Measurements from ENCODE around the gene BLMH. TPM values are rescaled to one million over a fixed set of nuclear protein-coding genes. Genes with fewer than 3 reads are reported as not detected.
A peak's percentile ranks its signal among the peaks of the same experiment; 100 is the strongest.

The BLMH gene
- total RNA-seq, 1 donor from 2014 or later = 36.2 TPM

DNA sequence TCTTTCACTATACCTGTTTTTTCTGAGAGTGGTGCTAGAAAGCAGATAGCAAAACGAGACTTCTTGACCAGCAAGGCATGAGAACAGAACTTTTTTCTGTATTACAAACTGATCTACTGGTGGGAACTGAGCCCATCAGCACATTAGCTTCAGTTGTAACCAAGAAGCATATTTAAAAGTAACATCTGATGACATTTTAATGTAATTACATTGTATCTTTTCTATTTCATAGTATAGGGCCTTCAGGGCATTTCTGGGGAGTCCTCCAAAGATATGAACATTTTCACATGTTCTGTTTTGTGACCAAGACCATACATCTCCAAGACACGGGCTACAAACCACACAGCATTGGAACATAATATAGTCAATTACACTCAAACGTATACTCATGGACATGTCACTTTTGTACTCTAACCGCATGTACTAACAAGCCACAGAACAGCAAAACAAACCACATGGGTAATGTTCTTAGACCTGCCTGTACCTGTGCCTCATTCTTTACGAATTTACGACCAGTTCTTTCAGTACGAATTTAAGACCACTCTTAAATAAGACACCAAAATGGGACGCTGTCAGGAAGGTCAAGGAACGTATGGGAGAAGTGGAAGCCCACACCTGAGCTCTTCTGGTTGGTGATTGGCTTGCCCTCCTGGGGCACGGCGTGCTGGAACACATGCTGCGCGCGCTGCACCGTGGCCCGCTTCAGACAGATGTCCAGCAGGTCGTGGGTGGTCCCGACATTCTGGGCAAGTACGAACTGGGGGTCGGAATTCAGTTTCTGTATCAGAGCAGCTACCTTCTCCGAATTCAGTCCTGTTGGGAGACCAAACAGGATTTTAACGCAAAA lies 825 bp downstream of the BLMH start:
- peaks cover 3% of the 10 kb centered on the region for H3K27me3 Mint-ChIP-seq (ENCODE audit: low read depth, unreplicated experiment)
- peak overlapping the region; percentile 90 for H3K9ac ChIP-seq (ENCODE audit: low read length)
- H3K4me2 ChIP-seq (ENCODE audit: low read length) = peak overlapping the region; percentile 88
- no peak for TF ChIP-seq EZH2 (IDR thresholded peaks at IDR 0.05; ENCODE audit: insufficient read depth, low read length)
- TF ChIP-seq, protein P1, sequence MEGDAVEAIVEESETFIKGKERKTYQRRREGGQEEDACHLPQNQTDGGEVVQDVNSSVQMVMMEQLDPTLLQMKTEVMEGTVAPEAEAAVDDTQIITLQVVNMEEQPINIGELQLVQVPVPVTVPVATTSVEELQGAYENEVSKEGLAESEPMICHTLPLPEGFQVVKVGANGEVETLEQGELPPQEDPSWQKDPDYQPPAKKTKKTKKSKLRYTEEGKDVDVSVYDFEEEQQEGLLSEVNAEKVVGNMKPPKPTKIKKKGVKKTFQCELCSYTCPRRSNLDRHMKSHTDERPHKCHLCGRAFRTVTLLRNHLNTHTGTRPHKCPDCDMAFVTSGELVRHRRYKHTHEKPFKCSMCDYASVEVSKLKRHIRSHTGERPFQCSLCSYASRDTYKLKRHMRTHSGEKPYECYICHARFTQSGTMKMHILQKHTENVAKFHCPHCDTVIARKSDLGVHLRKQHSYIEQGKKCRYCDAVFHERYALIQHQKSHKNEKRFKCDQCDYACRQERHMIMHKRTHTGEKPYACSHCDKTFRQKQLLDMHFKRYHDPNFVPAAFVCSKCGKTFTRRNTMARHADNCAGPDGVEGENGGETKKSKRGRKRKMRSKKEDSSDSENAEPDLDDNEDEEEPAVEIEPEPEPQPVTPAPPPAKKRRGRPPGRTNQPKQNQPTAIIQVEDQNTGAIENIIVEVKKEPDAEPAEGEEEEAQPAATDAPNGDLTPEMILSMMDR (IDR thresholded peaks at IDR 0.05; ENCODE audit: insufficient read depth, low read depth, low read length) = no peak
- peak overlapping the region; percentile 88 for H3K27ac Mint-ChIP-seq (ENCODE audit: unreplicated experiment)
- DNase-seq (ENCODE audit: low read depth) = no peak
- H3K4me1 ChIP-seq (ENCODE audit: insufficient read depth, low read length) = peaks cover 13% of the 10 kb centered on the region
- H3K4me3 ChIP-seq (ENCODE audit: insufficient read depth, low read depth, low read length) = peak overlapping the region; percentile 90
- peaks cover 3% of the 10 kb centered on the region for H3K36me3 Mint-ChIP-seq (ENCODE audit: low read depth, unreplicated experiment)
- peak overlapping the region; percentile 57 for H3K27ac ChIP-seq (ENCODE audit: low read depth, low read length)
- no peaks in the 10 kb centered on the region for H3K9me3 Mint-ChIP-seq (ENCODE audit: unreplicated experiment)
- peaks cover 27% of the 10 kb centered on the region for H3K79me2 ChIP-seq (ENCODE audit: insufficient read depth, low read length)
- no peak for FAIRE-seq
- H2AFZ ChIP-seq (ENCODE audit: low read depth, low read length) = peak overlapping the region; percentile 78
- peaks cover 18% of the 10 kb centered on the region for H3K36me3 ChIP-seq (ENCODE audit: insufficient read depth, low read length)
- H3K27me3 ChIP-seq (ENCODE audit: insufficient read depth, low read length) = no peaks in the 10 kb centered on the region
- H3K4me3 Mint-ChIP-seq (ENCODE audit: unreplicated experiment) = peak overlapping the region; percentile 96
- peaks cover 12% of the 10 kb centered on the region for H4K20me1 ChIP-seq (ENCODE audit: insufficient read depth, low read length)
- peaks cover 4% of the 10 kb centered on the region for H3K4me1 Mint-ChIP-seq (ENCODE audit: low read depth, unreplicated experiment)
- no peaks in the 10 kb centered on the region for H3K9me3 ChIP-seq (ENCODE audit: insufficient read depth, low read depth, low read length)

DNA sequence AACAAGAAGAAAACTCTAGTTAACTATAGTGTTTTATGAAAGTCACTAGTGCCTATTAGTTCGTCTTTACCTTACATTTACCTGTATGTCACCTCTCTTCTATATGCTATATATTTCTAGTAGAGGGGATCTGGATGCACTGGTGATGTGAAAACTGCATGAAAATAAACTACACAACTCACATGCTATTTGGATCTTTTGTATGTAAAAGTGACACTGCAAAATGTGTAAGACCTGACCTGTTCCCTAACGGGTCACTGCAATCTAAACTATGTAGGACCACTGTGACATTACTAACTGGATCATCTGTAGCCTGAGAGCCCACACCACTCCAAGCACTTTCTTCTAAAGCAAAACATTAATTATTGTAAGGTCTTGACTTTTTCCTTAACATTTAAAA lies 1.7 kb downstream of the BLMH start:
- peak overlapping the region; percentile 96 for H3K4me3 Mint-ChIP-seq (ENCODE audit: unreplicated experiment)
- H3K27ac Mint-ChIP-seq (ENCODE audit: unreplicated experiment) = no peak overlapping the region
- Histone ChIP-seq H3K79me2 (ENCODE audit: insufficient read depth, low read length) (peaks cover 27% of the 10 kb centered on the region), H4K20me1 (ENCODE audit: insufficient read depth, low read length) (peaks cover 12% of the 10 kb centered on the region), H3K4me3 (ENCODE audit: insufficient read depth, low read depth, low read length) (no peak overlapping the region), H3K27me3 (ENCODE audit: insufficient read depth, low read length) (no peaks in the 10 kb centered on the region), H3K4me1 (ENCODE audit: insufficient read depth, low read length) (peaks cover 13% of the 10 kb centered on the region), H2AFZ (ENCODE audit: low read depth, low read length) (no peak overlapping the region), H3K4me2 (ENCODE audit: low read length) (peak overlapping the region; percentile 88), H3K27ac (ENCODE audit: low read depth, low read length) (no peak overlapping the region), H3K9ac (ENCODE audit: low read length) (no peak overlapping the region), H3K36me3 (ENCODE audit: insufficient read depth, low read length) (peaks cover 27% of the 10 kb centered on the region), H3K9me3 (ENCODE audit: insufficient read depth, low read depth, low read length) (no peaks in the 10 kb centered on the region)
- H3K27me3 Mint-ChIP-seq (ENCODE audit: low read depth, unreplicated experiment) = no peaks in the 10 kb centered on the region
- peaks cover 4% of the 10 kb centered on the region for H3K4me1 Mint-ChIP-seq (ENCODE audit: low read depth, unreplicated experiment)
- H3K9me3 Mint-ChIP-seq (ENCODE audit: unreplicated experiment) = no peaks in the 10 kb centered on the region
- no peak for TF ChIP-seq EZH2 (IDR thresholded peaks at IDR 0.05; ENCODE audit: insufficient read depth, low read length)
- TF ChIP-seq, protein P1 (IDR thresholded peaks at IDR 0.05; ENCODE audit: insufficient read depth, low read depth, low read length) = no peak
- peaks cover 4% of the 10 kb centered on the region for H3K36me3 Mint-ChIP-seq (ENCODE audit: low read depth, unreplicated experiment)
- DNase-seq (ENCODE audit: low read depth) (no peak), FAIRE-seq (no peak)

DNA sequence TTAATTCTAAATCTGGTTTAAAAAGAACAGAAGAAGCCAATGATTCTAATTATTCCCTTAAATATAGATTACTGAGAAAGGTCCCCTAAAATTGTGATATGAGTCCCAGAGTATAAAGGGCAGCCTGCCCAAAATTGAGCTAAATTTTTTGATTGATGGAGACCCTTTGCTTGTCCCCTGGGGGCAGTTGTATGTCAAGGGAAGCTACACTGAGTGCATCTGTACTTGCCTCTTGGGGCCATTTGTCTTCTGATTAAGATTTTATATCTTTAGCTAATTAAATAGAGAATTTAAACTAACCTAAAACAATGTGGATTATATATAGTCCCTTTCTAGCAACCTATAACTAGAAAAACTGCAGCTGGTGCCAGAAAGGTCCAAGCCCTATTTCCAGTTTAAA lies 12.6 kb downstream of the BLMH start:
- FAIRE-seq (no peak), DNase-seq (ENCODE audit: low read depth) (no peak)
- H3K27ac Mint-ChIP-seq (ENCODE audit: unreplicated experiment) = no peak overlapping the region
- peaks cover 6% of the 10 kb centered on the region for H3K36me3 ChIP-seq (ENCODE audit: insufficient read depth, low read length)
- no peaks in the 10 kb centered on the region for H3K27me3 Mint-ChIP-seq (ENCODE audit: low read depth, unreplicated experiment)
- no peak overlapping the region for H3K4me3 Mint-ChIP-seq (ENCODE audit: unreplicated experiment)
- H3K4me2 ChIP-seq (ENCODE audit: low read length) = no peak overlapping the region
- no peak overlapping the region for H2AFZ ChIP-seq (ENCODE audit: low read depth, low read length)
- no peak overlapping the region for H3K4me3 ChIP-seq (ENCODE audit: insufficient read depth, low read depth, low read length)
- H3K27me3 ChIP-seq (ENCODE audit: insufficient read depth, low read length) = no peaks in the 10 kb centered on the region
- no peak overlapping the region for H3K9ac ChIP-seq (ENCODE audit: low read length)
- peaks cover 3% of the 10 kb centered on the region for H3K36me3 Mint-ChIP-seq (ENCODE audit: low read depth, unreplicated experiment)
- TF ChIP-seq EZH2 (IDR thresholded peaks at IDR 0.05; ENCODE audit: insufficient read depth, low read length) = no peak
- TF ChIP-seq, protein P1 (IDR thresholded peaks at IDR 0.05; ENCODE audit: insufficient read depth, low read depth, low read length) = no peak
- no peak overlapping the region for H3K27ac ChIP-seq (ENCODE audit: low read depth, low read length)
- no peaks in the 10 kb centered on the region for H3K9me3 Mint-ChIP-seq (ENCODE audit: unreplicated experiment)
- H3K79me2 ChIP-seq (ENCODE audit: insufficient read depth, low read length) = no peaks in the 10 kb centered on the region
- no peaks in the 10 kb centered on the region for H3K9me3 ChIP-seq (ENCODE audit: insufficient read depth, low read depth, low read length)
- no peaks in the 10 kb centered on the region for H4K20me1 ChIP-seq (ENCODE audit: insufficient read depth, low read length)
- H3K4me1 Mint-ChIP-seq (ENCODE audit: low read depth, unreplicated experiment) = peaks cover 9% of the 10 kb centered on the region
- H3K4me1 ChIP-seq (ENCODE audit: insufficient read depth, low read length) = no peaks in the 10 kb centered on the region

Data from astrocyte (in vitro differentiated cells and primary cell).